ENCODE results near the gene HOXA13.

HOXA13 gene

DNA sequence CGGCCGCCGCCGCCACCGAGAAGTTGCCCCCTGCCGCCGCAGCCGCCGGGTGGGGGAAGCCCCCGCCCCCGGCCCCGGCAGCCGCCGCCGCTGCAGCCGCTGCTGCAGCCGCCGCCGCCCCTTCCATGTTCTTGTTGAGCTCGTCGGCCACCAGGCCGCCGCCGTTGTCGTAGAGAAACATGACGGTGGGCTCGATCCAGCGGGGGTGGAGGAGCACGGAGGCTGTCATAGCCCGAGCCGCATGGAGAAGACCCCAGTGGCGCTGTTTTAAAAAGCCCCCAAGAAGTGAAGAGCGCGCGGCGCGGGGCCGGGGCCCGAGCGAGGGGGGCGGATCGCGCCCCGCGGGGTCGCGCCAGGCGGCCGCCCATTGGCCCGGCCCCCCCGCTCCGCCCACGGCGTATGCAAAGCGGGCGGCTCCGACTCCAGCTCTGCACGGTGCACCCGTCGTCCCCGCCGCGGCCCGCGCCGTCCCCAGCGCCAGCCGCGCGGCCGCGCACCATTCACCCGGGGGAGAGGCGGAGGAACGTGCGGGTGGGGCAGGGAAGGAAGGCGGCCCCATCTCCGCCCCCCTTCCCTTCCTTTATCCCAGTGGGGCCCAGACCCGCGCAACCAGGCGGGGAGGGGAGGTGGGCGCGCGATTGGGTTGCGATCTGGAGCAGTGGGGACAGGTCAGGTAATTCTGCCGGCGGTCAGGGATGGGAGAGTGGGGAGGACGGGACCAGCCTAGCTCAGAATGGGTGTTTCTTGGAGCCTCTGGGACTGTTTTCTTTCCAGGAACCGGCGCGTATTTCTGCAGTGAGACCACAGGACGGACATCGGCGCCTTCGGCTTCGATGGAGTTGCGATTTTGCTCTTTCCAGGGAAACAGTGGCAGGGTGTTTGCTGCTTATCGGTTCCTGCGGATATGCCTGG lies at the start of gene HOXA13:
HOXA13 (minus strand) TSS at position 243 of the 912 bp plus-strand sequence; CDS start at position 229, 14 bp downstream.
- in situ Hi-C loops (cut with HindIII; ENCODE audit: low sequenced_read_pairs), result no loop called here
- no peak within 1 kb of the TSS for H3K4me3 ChIP-seq (ENCODE audit: low read depth, low read length)
- TF ChIP-seq, protein P1, sequence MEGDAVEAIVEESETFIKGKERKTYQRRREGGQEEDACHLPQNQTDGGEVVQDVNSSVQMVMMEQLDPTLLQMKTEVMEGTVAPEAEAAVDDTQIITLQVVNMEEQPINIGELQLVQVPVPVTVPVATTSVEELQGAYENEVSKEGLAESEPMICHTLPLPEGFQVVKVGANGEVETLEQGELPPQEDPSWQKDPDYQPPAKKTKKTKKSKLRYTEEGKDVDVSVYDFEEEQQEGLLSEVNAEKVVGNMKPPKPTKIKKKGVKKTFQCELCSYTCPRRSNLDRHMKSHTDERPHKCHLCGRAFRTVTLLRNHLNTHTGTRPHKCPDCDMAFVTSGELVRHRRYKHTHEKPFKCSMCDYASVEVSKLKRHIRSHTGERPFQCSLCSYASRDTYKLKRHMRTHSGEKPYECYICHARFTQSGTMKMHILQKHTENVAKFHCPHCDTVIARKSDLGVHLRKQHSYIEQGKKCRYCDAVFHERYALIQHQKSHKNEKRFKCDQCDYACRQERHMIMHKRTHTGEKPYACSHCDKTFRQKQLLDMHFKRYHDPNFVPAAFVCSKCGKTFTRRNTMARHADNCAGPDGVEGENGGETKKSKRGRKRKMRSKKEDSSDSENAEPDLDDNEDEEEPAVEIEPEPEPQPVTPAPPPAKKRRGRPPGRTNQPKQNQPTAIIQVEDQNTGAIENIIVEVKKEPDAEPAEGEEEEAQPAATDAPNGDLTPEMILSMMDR (IDR thresholded peaks at IDR 0.05; ENCODE audit: low read depth, low read length), result no peak
- DNase-seq (ENCODE audit: low read depth, low spot score), result no peak

DNA sequence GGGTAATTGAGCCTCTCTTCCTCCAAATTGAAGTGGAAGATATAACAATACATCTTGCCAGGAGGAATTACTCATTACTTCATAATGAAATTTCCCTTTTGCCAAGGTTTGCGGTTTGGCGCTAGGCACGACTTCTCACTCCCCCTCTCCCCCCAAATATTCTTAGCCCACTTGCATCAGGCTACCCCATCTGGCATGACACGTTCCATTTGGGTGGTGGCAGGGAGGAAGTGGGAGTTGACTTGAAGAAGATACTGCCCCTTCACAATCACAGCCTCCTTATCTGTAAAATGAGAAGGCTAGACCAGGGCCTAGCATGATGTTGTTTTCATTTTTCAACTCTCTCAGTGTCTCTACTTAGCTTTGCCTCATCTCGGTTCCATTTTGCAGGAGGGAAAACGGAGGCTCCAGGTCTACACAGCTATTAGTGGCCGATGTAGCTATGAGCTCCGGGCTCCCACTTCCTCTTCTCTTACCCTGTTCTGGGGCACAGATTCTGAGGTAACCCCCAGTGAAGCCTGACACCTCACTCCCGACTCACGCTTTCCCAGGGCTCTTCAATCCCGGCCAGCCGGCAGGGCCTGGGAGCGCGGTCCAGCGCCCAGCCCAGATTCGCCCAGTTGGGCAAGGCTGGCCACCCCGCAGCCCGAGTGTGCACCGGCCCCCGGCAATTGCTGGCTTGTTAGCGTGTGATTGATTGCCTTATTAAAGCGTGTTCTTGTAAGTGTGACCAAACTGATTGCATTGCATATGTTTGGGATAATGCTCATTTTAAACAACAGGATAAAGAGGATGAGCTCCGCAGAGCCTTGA lies 49.2 kb upstream of the HOXA13 start:
- TF ChIP-seq, protein P1 (IDR thresholded peaks at IDR 0.05; ENCODE audit: low read depth, low read length), result no peak
- DNase-seq (ENCODE audit: low read depth, low spot score), result no peak
- no peak overlapping the region for H3K4me3 ChIP-seq (ENCODE audit: low read depth, low read length)
- in situ Hi-C loops (cut with HindIII; ENCODE audit: low sequenced_read_pairs), result no loop called here

DNA sequence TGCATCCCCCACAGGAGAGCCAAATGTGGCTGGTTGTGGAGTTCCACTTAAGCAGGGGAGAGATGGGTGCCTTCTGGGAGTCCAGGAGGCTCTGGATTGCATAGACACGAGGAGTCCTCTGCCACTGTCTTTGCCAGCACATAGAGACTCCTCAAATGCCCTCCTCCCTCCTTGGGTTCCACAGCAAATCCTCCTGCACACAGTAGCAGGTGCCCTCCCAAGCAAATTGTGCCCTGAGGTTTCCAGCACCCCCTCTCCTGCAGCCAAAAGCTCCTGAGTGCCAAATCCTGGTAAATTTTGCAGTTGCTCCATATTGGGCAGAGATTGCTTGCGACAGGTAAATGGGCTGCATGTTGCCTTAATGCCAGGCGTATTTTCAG lies 48.5 kb upstream of the HOXA13 start:
- H3K4me3 ChIP-seq (ENCODE audit: low read depth, low read length), result no peak overlapping the region
- DNase-seq (ENCODE audit: low read depth, low spot score), result no peak
- TF ChIP-seq, protein P1 (IDR thresholded peaks at IDR 0.05; ENCODE audit: low read depth, low read length), result no peak
- in situ Hi-C loops (cut with HindIII; ENCODE audit: low sequenced_read_pairs), result no loop called here

DNA sequence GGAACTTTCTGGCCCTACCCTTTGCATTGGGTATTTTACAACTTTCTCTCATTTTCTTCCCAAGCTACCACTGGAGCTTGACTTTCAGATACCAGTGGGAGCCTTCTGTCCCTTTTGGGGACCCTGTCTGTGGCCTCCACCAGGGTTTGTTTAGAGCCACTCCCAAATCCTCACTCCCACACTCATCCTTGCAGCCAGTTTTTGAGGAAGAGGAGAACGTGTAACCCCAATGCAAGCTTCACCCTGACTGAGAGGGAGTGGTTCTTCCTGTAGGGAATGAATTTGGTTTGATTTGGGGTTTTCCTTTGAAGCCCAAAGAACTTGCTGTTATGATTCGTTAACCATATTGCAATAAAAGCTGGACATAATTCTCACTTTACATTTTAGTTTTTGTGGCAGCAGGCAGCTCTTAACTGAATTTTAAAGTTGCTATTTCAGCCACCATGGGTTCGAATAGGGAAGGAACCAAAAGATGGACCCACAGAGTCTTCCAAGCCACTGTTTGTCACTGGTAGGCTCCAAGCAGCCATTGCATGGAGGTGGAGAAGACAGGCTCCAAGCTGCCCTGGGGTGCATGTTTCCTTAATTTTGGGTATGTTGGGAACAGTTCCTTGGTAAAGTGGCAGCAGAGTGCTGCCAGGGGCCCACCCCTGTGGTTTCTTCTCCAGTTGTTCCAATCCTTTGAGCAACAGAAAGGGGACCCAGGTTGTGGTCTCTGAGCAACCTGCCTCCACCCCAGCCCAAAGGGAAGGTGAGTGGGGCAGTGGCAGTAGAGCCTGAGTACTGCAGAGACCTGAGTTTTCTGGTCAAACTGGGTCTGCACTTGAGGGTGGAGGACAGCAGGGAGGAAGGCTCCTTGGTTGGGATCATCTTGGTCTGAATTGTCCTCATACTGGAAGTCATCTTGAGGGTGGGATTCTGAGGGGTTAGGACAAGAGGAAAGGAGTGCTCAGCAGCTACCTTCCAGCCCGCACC lies 47.8 kb upstream of the HOXA13 start:
- no peak overlapping the region for H3K4me3 ChIP-seq (ENCODE audit: low read depth, low read length)
- in situ Hi-C loops (cut with HindIII; ENCODE audit: low sequenced_read_pairs), result no loop called here
- no peak for DNase-seq (ENCODE audit: low read depth, low spot score)
- TF ChIP-seq, protein P1 (IDR thresholded peaks at IDR 0.05; ENCODE audit: low read depth, low read length), result no peak

DNA sequence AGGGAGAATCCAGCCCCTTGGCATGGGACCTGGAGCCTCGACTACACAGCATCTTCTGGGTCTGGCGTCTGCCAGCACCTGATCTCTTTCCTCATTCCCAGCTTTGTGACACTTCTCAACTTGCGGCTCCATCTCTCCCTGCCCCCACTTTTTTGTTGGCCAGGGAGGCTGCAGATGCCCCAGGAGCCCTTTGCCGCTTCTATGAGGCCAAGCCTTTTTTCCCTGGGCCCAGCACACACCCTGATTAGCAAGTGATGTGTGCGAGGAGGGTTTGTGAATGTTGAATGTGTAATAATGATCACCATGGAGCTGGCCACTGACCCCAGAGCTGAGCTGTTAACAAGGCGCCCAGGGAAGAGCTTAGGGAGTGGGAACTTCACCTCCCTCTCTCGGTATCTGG lies 47.1 kb upstream of the HOXA13 start:
- no peak overlapping the region for H3K4me3 ChIP-seq (ENCODE audit: low read depth, low read length)
- no peak for DNase-seq (ENCODE audit: low read depth, low spot score)
- TF ChIP-seq, protein P1 (IDR thresholded peaks at IDR 0.05; ENCODE audit: low read depth, low read length), result no peak
- in situ Hi-C loops (cut with HindIII; ENCODE audit: low sequenced_read_pairs), result no loop called here
